ENCODE measurements around the gene AUTS2. TPM values are rescaled to one million over a fixed set of nuclear protein-coding genes. Genes with fewer than 3 reads are reported as not detected.

AUTS2 gene
- total RNA-seq, 2 experiments from 2014 or later, result 2.4 to 3.0 TPM

DNA sequence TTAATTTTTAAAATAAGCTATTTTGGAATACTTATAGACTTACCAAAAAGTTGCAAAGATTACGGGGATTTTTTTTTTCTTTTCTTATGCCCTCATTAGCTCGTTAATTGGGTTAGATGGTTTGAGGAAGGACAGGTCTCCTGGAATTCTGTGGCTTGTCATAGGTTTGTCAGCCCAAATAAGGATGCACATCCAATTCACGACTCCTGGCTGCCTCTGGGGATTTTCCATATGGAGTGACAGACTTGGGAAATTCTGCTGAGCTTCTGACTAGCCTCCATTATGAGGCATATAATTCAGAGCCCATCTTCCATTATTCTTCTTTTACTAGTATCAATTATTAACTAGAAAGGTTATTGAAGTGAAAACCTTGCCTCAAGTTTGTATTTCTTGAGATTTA lies 102.1 kb downstream of the AUTS2 start:
- Mint-ChIP-seq H3K4me3 (no peak overlapping the region), H3K27me3 (peaks cover 4% of the 10 kb centered on the region), H3K27ac (no peak overlapping the region), H3K4me1 (peaks cover 11% of the 10 kb centered on the region), H3K9me3 (ENCODE audit: low read depth) (no peaks in the 10 kb centered on the region), H3K36me3 (ENCODE audit: low read depth) (no peaks in the 10 kb centered on the region)
- POLR2A ChIA-PET, result no interaction called here
- intact Hi-C loops (cut with DNase I, micrococcal nuclease), result no loop called here
- no peak for ATAC-seq
- CTCF ChIA-PET, result no interaction called here
- DNase-seq, result no peak

DNA sequence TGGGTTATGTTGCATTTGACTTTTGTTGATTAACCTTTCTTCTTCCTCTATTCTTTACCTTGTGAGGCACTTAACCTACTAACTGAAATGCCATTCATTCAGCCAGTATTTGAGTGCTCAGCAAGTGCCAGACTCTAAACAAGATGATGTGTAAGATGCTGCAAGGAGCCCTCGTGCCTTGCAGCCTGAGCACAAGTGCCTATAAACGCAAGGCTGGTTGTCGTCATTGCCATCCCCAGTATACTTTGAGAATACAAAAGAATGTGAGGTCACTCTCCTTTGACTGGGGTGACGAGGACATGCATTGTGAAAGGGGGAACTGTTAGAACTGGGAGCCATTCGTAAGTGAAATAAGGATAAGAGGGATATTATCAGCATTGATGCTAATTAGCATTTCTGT lies 103.0 kb downstream of the AUTS2 start:
- H3K27me3 Mint-ChIP-seq, result peaks cover 4% of the 10 kb centered on the region
- ATAC-seq (no peak), DNase-seq (no peak)
- no peak overlapping the region for H3K4me3 Mint-ChIP-seq
- ChIA-PET CTCF (no interaction called here), POLR2A (no interaction called here)
- H3K27ac Mint-ChIP-seq, result no peak overlapping the region
- H3K9me3 Mint-ChIP-seq (ENCODE audit: low read depth), result no peaks in the 10 kb centered on the region
- H3K36me3 Mint-ChIP-seq (ENCODE audit: low read depth), result no peaks in the 10 kb centered on the region
- intact Hi-C loops (cut with DNase I, micrococcal nuclease), result no loop called here
- peaks cover 5% of the 10 kb centered on the region for H3K4me1 Mint-ChIP-seq

DNA sequence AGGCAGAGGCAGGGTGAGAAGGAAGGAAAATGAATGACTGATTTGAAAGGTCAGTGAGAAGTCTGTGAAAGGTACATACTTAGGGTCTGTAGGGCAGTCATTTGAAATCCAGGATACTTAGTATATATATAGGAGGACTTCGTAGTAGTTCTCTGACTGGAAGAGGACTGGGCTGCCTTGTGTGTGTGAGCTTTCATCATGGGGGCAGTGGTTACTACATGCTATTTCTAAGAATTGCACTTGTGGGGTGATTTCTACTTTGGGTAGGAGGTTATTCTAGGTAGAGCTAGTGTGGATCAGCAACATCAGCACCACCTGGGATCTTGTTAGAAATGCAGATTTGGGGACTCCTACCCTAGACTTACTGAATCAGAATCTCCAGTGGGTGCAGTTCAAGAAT lies 104.1 kb downstream of the AUTS2 start:
- DNase-seq, result no peak
- no peaks in the 10 kb centered on the region for H3K36me3 Mint-ChIP-seq (ENCODE audit: low read depth)
- no peak overlapping the region for H3K27ac Mint-ChIP-seq
- ChIA-PET POLR2A (no interaction called here), CTCF (no interaction called here)
- no peaks in the 10 kb centered on the region for H3K4me1 Mint-ChIP-seq
- no peaks in the 10 kb centered on the region for H3K9me3 Mint-ChIP-seq (ENCODE audit: low read depth)
- no peak overlapping the region for H3K4me3 Mint-ChIP-seq
- intact Hi-C loops (cut with DNase I, micrococcal nuclease), result no loop called here
- ATAC-seq, result no peak
- peaks cover 4% of the 10 kb centered on the region for H3K27me3 Mint-ChIP-seq

- no peak for ATAC-seq
These were observed 104.8 kb downstream of the AUTS2 start for GRCh38 chr7:69703099-69703498.

GRCh38 chr7:69706070-69706469 lies 107.8 kb downstream of the AUTS2 start:
- no peaks in the 10 kb centered on the region for H3K9me3 Mint-ChIP-seq (ENCODE audit: low read depth)
- no peak overlapping the region for H3K27ac Mint-ChIP-seq
- H3K27me3 Mint-ChIP-seq, result peaks cover 7% of the 10 kb centered on the region
- no peak overlapping the region for H3K4me3 Mint-ChIP-seq
- DNase-seq (no peak), ATAC-seq (no peak)
- H3K36me3 Mint-ChIP-seq (ENCODE audit: low read depth), result no peaks in the 10 kb centered on the region
- CTCF ChIA-PET, result interaction anchor here (0.6 kb wide), 1 partner anchor 157 kb away, joined by 3 read pairs; no protein-coding TSS in a partner anchor
- POLR2A ChIA-PET, result no interaction called here
- H3K4me1 Mint-ChIP-seq, result no peaks in the 10 kb centered on the region
- intact Hi-C loops (cut with DNase I, micrococcal nuclease), result no loop called here

More at GRCh38 chr7:69703099-69703498, 104.8 kb downstream of the AUTS2 start:
- intact Hi-C loops (cut with DNase I, micrococcal nuclease), result no loop called here
- H3K36me3 Mint-ChIP-seq (ENCODE audit: low read depth), result no peaks in the 10 kb centered on the region
- no peaks in the 10 kb centered on the region for H3K9me3 Mint-ChIP-seq (ENCODE audit: low read depth)
- H3K4me3 Mint-ChIP-seq, result no peak overlapping the region
- ChIA-PET CTCF (interaction anchor here (0.9 to 1.0 kb wide), 2 partner anchors 19 to 59 kb away, joined by 3 read pairs; no protein-coding TSS in a partner anchor), POLR2A (no interaction called here)
- DNase-seq, result no peak
- H3K27ac Mint-ChIP-seq, result no peak overlapping the region
- H3K27me3 Mint-ChIP-seq, result peaks cover 4% of the 10 kb centered on the region
- no peaks in the 10 kb centered on the region for H3K4me1 Mint-ChIP-seq

DNA sequence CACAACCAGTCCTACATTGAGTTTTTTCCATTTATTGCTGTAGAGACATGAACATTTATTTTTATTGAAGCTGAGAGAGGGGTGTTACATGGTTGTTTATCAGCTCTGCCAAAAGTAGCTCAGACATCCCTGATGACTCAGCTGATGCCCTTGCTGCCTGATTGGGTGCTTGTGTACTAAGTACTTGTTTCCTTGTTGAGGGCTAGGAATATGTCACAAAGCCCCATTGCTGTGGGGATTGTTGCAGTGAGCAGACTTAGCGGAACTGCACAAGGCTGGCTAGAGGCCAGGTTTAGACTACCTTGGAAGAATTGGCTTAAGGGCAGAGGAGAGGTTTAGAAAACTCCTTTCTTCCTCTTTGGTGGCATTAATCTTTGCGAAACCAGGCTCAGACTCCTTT lies 110.6 kb downstream of the AUTS2 start:
- ATAC-seq (no peak), DNase-seq (no peak)
- intact Hi-C loops (cut with DNase I, micrococcal nuclease), result no loop called here
- no peaks in the 10 kb centered on the region for H3K9me3 Mint-ChIP-seq (ENCODE audit: low read depth)
- no peaks in the 10 kb centered on the region for H3K4me1 Mint-ChIP-seq
- H3K27ac Mint-ChIP-seq, result no peak overlapping the region
- H3K36me3 Mint-ChIP-seq (ENCODE audit: low read depth), result no peaks in the 10 kb centered on the region
- ChIA-PET POLR2A (no interaction called here), CTCF (no interaction called here)
- peaks cover 7% of the 10 kb centered on the region for H3K27me3 Mint-ChIP-seq
- no peak overlapping the region for H3K4me3 Mint-ChIP-seq

DNA sequence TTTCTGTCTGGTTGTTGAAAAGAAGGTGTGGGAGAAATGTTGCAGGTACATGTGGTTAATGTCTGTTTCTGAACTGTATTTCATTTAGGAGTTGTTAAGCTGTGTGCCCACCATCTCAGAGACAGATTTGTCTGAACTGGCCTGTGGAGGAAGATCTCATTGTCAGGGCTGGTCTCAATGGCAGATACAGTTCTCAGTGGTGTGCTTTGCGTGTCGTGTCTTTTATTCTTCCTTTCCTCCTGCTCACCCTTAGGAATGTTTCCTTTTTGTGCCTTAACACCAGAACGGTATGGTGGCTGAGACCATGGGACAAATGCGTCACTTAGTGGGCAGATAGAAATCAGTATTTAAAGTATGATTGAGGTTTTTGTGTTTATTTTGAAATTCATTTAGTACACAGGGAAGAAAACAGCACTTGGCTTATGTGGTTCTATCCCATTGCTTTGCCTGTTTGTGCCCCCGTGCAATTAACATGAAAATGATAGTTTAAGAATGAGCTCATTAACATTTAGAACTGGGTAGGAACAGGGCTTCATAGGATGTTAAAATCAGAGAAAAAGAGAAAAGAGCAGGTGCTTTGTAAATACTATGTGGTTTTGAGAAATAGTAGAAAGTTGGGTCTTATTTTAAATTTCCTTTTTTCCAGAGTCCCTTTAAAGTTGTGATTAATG lies 112.6 kb downstream of the AUTS2 start:
- no peak for DNase-seq
- intact Hi-C loops (cut with DNase I, micrococcal nuclease), result no loop called here
- Mint-ChIP-seq H3K4me3 (no peak overlapping the region), H3K27me3 (peaks cover 7% of the 10 kb centered on the region), H3K9me3 (ENCODE audit: low read depth) (no peaks in the 10 kb centered on the region), H3K27ac (no peak overlapping the region), H3K36me3 (ENCODE audit: low read depth) (no peaks in the 10 kb centered on the region), H3K4me1 (no peaks in the 10 kb centered on the region)
- ATAC-seq, result no peak
- CTCF ChIA-PET, result interaction anchor here (0.6 to 0.8 kb wide), 2 partner anchors 12 to 28 kb away, joined by 3 read pairs; no protein-coding TSS in a partner anchor
- POLR2A ChIA-PET, result no interaction called here

DNA sequence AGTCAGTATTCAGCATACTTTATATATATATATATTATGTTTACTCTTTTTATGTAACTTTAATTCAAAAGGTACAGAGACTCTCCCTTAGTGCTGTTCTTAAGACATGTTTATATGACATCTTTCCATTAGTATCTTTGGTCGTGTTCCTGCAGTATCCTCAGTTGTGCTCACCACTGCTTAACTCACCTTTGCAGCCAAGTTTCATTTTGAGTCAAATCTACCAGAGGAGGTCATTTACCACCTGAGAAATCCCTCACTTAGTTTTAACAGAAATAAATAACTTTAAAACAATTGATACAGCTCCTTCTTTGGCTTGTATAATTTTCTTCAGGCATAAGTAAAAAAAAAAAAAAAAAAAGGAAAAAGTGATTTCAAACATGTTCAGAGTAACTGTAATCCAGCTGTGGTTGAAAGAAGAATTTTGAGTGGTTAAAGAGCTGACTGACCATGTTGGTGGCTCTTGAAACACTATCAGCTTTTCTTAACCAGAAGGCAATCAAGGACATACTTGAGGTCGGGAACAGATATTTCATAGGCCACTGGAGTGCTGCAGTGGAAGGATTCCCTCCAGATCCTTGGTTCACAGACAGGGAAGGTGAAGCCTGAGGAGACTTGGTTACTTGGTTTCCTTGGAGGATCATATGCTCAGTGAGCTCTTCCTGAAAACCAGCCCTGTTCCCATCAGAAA lies 116.8 kb downstream of the AUTS2 start:
- H3K9me3 Mint-ChIP-seq (ENCODE audit: low read depth), result no peaks in the 10 kb centered on the region
- H3K27ac Mint-ChIP-seq, result no peak overlapping the region
- DNase-seq (no peak), ATAC-seq (no peak)
- ChIA-PET POLR2A (no interaction called here), CTCF (interaction anchor here (0.7 kb wide), 1 partner anchor 42 kb away, joined by 3 read pairs; no protein-coding TSS in a partner anchor)
- peaks cover 8% of the 10 kb centered on the region for H3K27me3 Mint-ChIP-seq
- H3K36me3 Mint-ChIP-seq (ENCODE audit: low read depth), result no peaks in the 10 kb centered on the region
- intact Hi-C loops (cut with DNase I, micrococcal nuclease), result no loop called here
- no peaks in the 10 kb centered on the region for H3K4me1 Mint-ChIP-seq
- H3K4me3 Mint-ChIP-seq, result no peak overlapping the region

DNA sequence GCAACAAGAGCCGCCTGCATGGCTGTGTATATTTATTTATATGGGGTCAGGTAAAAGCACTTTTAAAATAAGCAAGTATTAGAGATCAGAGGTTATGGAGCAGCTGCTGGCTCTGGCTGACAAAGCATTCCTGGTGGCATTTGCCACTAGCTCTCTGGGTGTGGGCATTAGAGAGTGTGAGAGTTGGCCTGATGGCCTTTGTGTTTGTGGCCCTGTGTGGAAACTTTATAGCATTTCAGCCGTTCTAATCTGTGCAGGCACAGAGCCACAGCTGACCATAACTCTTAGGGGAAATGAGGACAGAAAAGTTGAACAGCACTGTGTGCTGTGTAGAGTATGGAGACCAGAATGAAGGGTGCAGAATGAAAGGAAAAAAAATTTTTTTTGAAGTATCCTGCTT lies 118.9 kb downstream of the AUTS2 start:
- no peak for DNase-seq
- Mint-ChIP-seq H3K9me3 (ENCODE audit: low read depth) (no peaks in the 10 kb centered on the region), H3K27me3 (peaks cover 3% of the 10 kb centered on the region), H3K36me3 (ENCODE audit: low read depth) (no peaks in the 10 kb centered on the region), H3K4me1 (no peaks in the 10 kb centered on the region), H3K27ac (no peak overlapping the region), H3K4me3 (no peak overlapping the region)
- no peak for ATAC-seq
- ChIA-PET POLR2A (no interaction called here), CTCF (no interaction called here)
- intact Hi-C loops (cut with DNase I, micrococcal nuclease), result no loop called here

DNA sequence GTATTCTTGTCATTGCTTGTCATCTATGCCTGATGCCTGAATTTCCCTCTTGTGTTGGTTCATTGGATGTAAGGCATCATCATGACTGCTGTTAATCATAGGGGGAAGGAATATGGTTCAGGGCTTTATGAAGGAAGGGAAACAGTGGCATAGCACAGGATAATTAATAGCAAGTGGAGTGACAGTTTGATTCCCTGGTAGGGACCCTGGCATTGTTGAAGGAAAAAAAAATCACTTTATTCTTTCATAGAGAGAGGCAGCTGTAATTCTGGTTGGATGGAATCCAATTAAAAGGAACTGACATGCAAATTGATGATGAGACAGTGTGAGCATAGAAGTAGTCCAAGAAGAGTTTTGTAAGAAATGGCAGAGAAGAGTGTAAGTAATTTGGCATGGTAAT lies 121.4 kb downstream of the AUTS2 start:
- no peaks in the 10 kb centered on the region for H3K9me3 Mint-ChIP-seq (ENCODE audit: low read depth)
- peaks cover 3% of the 10 kb centered on the region for H3K27me3 Mint-ChIP-seq
- no peaks in the 10 kb centered on the region for H3K36me3 Mint-ChIP-seq (ENCODE audit: low read depth)
- no peak overlapping the region for H3K27ac Mint-ChIP-seq
- ChIA-PET POLR2A (no interaction called here), CTCF (no interaction called here)
- no peaks in the 10 kb centered on the region for H3K4me1 Mint-ChIP-seq
- no peak overlapping the region for H3K4me3 Mint-ChIP-seq
- intact Hi-C loops (cut with DNase I, micrococcal nuclease), result no loop called here
- ATAC-seq, result no peak
- no peak for DNase-seq

DNA sequence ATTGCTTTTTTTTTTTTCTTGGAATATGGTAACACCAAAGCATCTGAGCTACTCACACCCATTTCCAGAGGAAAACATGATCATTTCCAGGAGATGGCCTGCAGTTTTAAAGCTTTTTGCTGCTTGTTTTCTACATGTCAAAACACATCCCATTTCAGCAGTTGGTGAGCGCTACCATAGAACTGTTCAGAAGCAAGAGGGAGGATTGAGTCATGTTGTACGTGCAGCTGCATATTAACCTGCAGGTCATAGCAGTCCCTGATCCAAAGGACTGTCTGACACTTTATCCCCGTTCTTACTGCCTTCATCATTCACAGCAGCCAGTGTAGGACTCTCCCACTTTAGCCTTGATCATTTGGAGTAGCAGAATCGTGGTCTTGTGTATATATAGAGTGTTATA lies 124.6 kb downstream of the AUTS2 start:
- ATAC-seq (no peak), DNase-seq (no peak)
- no peak overlapping the region for H3K27ac Mint-ChIP-seq
- no peaks in the 10 kb centered on the region for H3K36me3 Mint-ChIP-seq (ENCODE audit: low read depth)
- POLR2A ChIA-PET, result no interaction called here
- no peaks in the 10 kb centered on the region for H3K9me3 Mint-ChIP-seq (ENCODE audit: low read depth)
- H3K27me3 Mint-ChIP-seq, result peaks cover 6% of the 10 kb centered on the region
- H3K4me3 Mint-ChIP-seq, result no peak overlapping the region
- CTCF ChIA-PET, result interaction anchor here (1.1 kb wide), 1 partner anchor 12 kb away, joined by 3 read pairs; no protein-coding TSS in a partner anchor
- intact Hi-C loops (cut with DNase I, micrococcal nuclease), result no loop called here
- H3K4me1 Mint-ChIP-seq, result no peaks in the 10 kb centered on the region

DNA sequence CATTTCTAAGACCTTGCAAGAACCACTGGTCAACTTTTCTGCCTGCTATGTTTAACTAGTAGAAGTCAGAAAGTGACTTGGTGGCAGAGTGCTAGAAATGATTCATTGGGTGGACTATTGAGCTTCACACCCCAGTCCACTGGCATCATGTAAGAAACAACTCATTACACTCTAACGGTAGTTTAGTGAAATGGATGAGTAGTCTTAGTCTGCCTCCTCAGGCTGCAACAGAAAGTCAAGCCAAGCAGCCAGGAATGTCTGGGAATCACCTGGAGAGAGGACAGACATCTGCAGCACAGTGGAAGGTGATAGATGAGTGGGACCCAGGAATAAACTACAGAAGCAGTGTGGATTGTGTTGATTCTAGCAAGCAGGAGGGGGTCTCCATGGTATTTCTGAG lies 125.4 kb downstream of the AUTS2 start:
- intact Hi-C loops (cut with DNase I, micrococcal nuclease), result no loop called here
- POLR2A ChIA-PET, result no interaction called here

More for the DNA sequence above, 125.4 kb downstream of the AUTS2 start:
- H3K27me3 Mint-ChIP-seq, result peaks cover 6% of the 10 kb centered on the region
- no peaks in the 10 kb centered on the region for H3K9me3 Mint-ChIP-seq (ENCODE audit: low read depth)
- H3K27ac Mint-ChIP-seq, result no peak overlapping the region
- no peak overlapping the region for H3K4me3 Mint-ChIP-seq
- no peaks in the 10 kb centered on the region for H3K4me1 Mint-ChIP-seq
- H3K36me3 Mint-ChIP-seq (ENCODE audit: low read depth), result no peaks in the 10 kb centered on the region
- no peak for DNase-seq
- CTCF ChIA-PET, result interaction anchor here (0.7 to 1.1 kb wide), 2 partner anchors 12 to 262 kb away, joined by 3 read pairs; no protein-coding TSS in a partner anchor
- ATAC-seq, result no peak
